ENCODE results near the gene HSD11B1. TPM values are rescaled to one million over a fixed set of nuclear protein-coding genes. Genes with fewer than 3 reads are reported as not detected.

The HSD11B1 gene
- total RNA-seq, 1 donor from 2014 or later, result 0.75 TPM

GRCh38 chr1:209710847-209711246, 6.2 kb downstream of the HSD11B1 start:
- no peak for DNase-seq (ENCODE audit: low read depth)
- no peak for TF ChIP-seq CTCF (conservative IDR thresholded peaks at IDR 0.05; ENCODE audit: low read depth, low read length)
- H3K4me3 ChIP-seq (ENCODE audit: low read depth, low read length), result no peak overlapping the region

GRCh38 chr1:209714338-209714737, 9.7 kb downstream of the HSD11B1 start:
- TF ChIP-seq CTCF (conservative IDR thresholded peaks at IDR 0.05; ENCODE audit: low read depth, low read length), result no peak
- no peak for DNase-seq (ENCODE audit: low read depth)
- no peak overlapping the region for H3K4me3 ChIP-seq (ENCODE audit: low read depth, low read length)

- TF ChIP-seq CTCF (conservative IDR thresholded peaks at IDR 0.05; ENCODE audit: low read depth, low read length), result no peak
- no peak overlapping the region for H3K4me3 ChIP-seq (ENCODE audit: low read depth, low read length)
- DNase-seq (ENCODE audit: low read depth), result no peak
Measured at GRCh38 chr1:209715314-209715713, 10.7 kb downstream of the HSD11B1 start.

GRCh38 chr1:209717818-209718217, 13.2 kb downstream of the HSD11B1 start:
- no peak for DNase-seq (ENCODE audit: low read depth)
- TF ChIP-seq CTCF (conservative IDR thresholded peaks at IDR 0.05; ENCODE audit: low read depth, low read length), result no peak
- H3K4me3 ChIP-seq (ENCODE audit: low read depth, low read length), result no peak overlapping the region

GRCh38 chr1:209720326-209720725, 15.7 kb downstream of the HSD11B1 start:
- TF ChIP-seq CTCF (conservative IDR thresholded peaks at IDR 0.05; ENCODE audit: low read depth, low read length), result no peak
- H3K4me3 ChIP-seq (ENCODE audit: low read depth, low read length), result no peak overlapping the region
- DNase-seq (ENCODE audit: low read depth), result no peak

- TF ChIP-seq CTCF (conservative IDR thresholded peaks at IDR 0.05; ENCODE audit: low read depth, low read length), result no peak
- DNase-seq (ENCODE audit: low read depth), result no peak
- no peak overlapping the region for H3K4me3 ChIP-seq (ENCODE audit: low read depth, low read length)
Measured at GRCh38 chr1:209720826-209721225, 16.2 kb downstream of the HSD11B1 start.

- DNase-seq (ENCODE audit: low read depth), result no peak
- H3K4me3 ChIP-seq (ENCODE audit: low read depth, low read length), result no peak overlapping the region
- TF ChIP-seq CTCF (conservative IDR thresholded peaks at IDR 0.05; ENCODE audit: low read depth, low read length), result no peak
Measured at GRCh38 chr1:209721323-209721722, 16.7 kb downstream of the HSD11B1 start.

All from epithelial cell of proximal tubule (primary cell).